Loucy (cell line): Measurements from ENCODE around the gene CNTNAP2.

Source experiments
- H2AFZ ChIP-seq: fragments of 200-600 bp; sonication (generic); 2 replicates; pipeline ENCODE4 v1.6.0; 2016; ENCODE audit warnings: antibody characterized with exemption, mild to moderate bottlenecking, low read length, moderate library complexity
- H3F3A ChIP-seq: fragments of 200-600 bp; 2 replicates; pipeline ENCODE4 v1.6.0; 2016; ENCODE audit warnings: antibody characterized with exemption, low read depth, mild to moderate bottlenecking
- H3K27me3 ChIP-seq: fragments of 200-600 bp; sonication (generic); 2 replicates; pipeline ENCODE4 v1.6.1; 2014; ENCODE audit warnings: low read length, mild to moderate bottlenecking; ENCODE audit not compliant: insufficient read depth, poor library complexity, severe bottlenecking
- H3K36me3 ChIP-seq: fragments of 200-600 bp; sonication (generic); 2 replicates; pipeline ENCODE4 v1.6.1; 2016; ENCODE audit warnings: low read length; ENCODE audit not compliant: insufficient read depth
- H3K4me1 ChIP-seq: fragments of 200-600 bp; sonication (generic); 2 replicates; pipeline ENCODE4 v1.5.1; 2014; ENCODE audit warnings: low read length, mild to moderate bottlenecking; ENCODE audit not compliant: insufficient read depth, poor library complexity, severe bottlenecking
- H3K4me2 ChIP-seq: fragments of 200-600 bp; sonication (generic); 2 replicates; pipeline ENCODE4 v1.6.0; 2014; ENCODE audit warnings: antibody characterized with exemption, low read length, low read depth, mild to moderate bottlenecking; ENCODE audit not compliant: poor library complexity, severe bottlenecking
- H3K4me3 ChIP-seq: fragments of 200-600 bp; sonication (generic); 2 replicates; pipeline ENCODE4 v1.5.1; 2014; ENCODE audit warnings: low read length, mild to moderate bottlenecking, mixed read lengths; ENCODE audit not compliant: poor library complexity, severe bottlenecking
- H3K79me2 ChIP-seq: fragments of 200-600 bp; sonication (generic); 2 replicates; pipeline ENCODE4 v1.6.1; 2014; ENCODE audit warnings: low read length; ENCODE audit not compliant: insufficient read depth
- H3K9ac ChIP-seq: fragments of 200-600 bp; sonication (generic); 2 replicates; pipeline ENCODE4 v1.6.0; 2014; ENCODE audit warnings: mild to moderate bottlenecking, low read depth, low read length, moderate library complexity; ENCODE audit not compliant: poor library complexity, severe bottlenecking
- H3K9me2 ChIP-seq: fragments of 200-600 bp; sonication (generic); replicated peaks from 2 replicates; pipeline ENCODE4 v1.6.1; 2016; ENCODE audit warnings: low read depth, low read length, mixed read lengths
- H3K9me3 ChIP-seq: fragments of 200-600 bp; sonication (generic); 2 replicates; pipeline ENCODE4 v1.6.1; 2014; ENCODE audit warnings: mild to moderate bottlenecking, antibody characterized with exemption, low read length, low read depth; ENCODE audit not compliant: insufficient read depth
- H4K20me1 ChIP-seq: fragments of 200-600 bp; sonication (generic); 2 replicates; pipeline ENCODE4 v1.6.0; 2014; ENCODE audit warnings: antibody characterized with exemption, low read length, mild to moderate bottlenecking; ENCODE audit not compliant: insufficient read depth, poor library complexity, severe bottlenecking
- CTCF ChIP-seq: fragments of 200-600 bp; sonication (generic); conservative IDR thresholded peaks from 2 replicates; pipeline ENCODE4 v1.5.1; 2014; ENCODE audit warnings: mild to moderate bottlenecking, antibody characterized with exemption, low read length
- EZH2phosphoT487 ChIP-seq: fragments of 200-600 bp; IDR thresholded peaks from 2 replicates; pipeline ENCODE4 v1.6.1; 2018; ENCODE audit warnings: antibody characterized with exemption, mild to moderate bottlenecking, moderate library complexity, borderline replicate concordance

Gene CNTNAP2

GRCh38 chr7:147492606-147493005, 1376.0 kb downstream of the CNTNAP2 start:
- H3K9me3 ChIP-seq, result no peaks in the 10 kb centered on the region
- H2AFZ ChIP-seq, result no peak overlapping the region

GRCh38 chr7:147496209-147496608, 1379.6 kb downstream of the CNTNAP2 start:
- no peaks in the 10 kb centered on the region; the same call in 1 of the 2 replicates for H3K9me3 ChIP-seq
- no peak overlapping the region for H2AFZ ChIP-seq
- H3K9me2 ChIP-seq, result no peaks in the 10 kb centered on the region
- TF ChIP-seq EZH2phosphoT487 (no peak), CTCF (no peak)
- H3F3A ChIP-seq, result no peaks in the 10 kb centered on the region
- no peaks in the 10 kb centered on the region for H3K4me1 ChIP-seq
- H3K4me2 ChIP-seq, result no peak overlapping the region
- H3K79me2 ChIP-seq, result no peaks in the 10 kb centered on the region
- no peaks in the 10 kb centered on the region for H3K36me3 ChIP-seq
- H3K9ac ChIP-seq, result no peak overlapping the region
- H3K27me3 ChIP-seq, result no peaks in the 10 kb centered on the region
- H3K4me3 ChIP-seq, result no peak overlapping the region
- H4K20me1 ChIP-seq, result no peaks in the 10 kb centered on the region

More at GRCh38 chr7:147492606-147493005, 1376.0 kb downstream of the CNTNAP2 start:
- H3K9ac ChIP-seq, result no peak overlapping the region
- no peaks in the 10 kb centered on the region for H3K79me2 ChIP-seq
- H3F3A ChIP-seq, result no peaks in the 10 kb centered on the region
- H3K27me3 ChIP-seq, result no peaks in the 10 kb centered on the region
- no peak overlapping the region for H3K4me3 ChIP-seq
- H3K9me2 ChIP-seq, result no peaks in the 10 kb centered on the region
- no peak overlapping the region for H3K4me2 ChIP-seq
- H3K4me1 ChIP-seq, result no peaks in the 10 kb centered on the region
- no peak for TF ChIP-seq EZH2phosphoT487
- TF ChIP-seq CTCF, result no peak
- H4K20me1 ChIP-seq, result no peaks in the 10 kb centered on the region
- no peaks in the 10 kb centered on the region for H3K36me3 ChIP-seq

GRCh38 chr7:147497246-147497645, 1380.6 kb downstream of the CNTNAP2 start:
- Histone ChIP-seq H2AFZ (no peak overlapping the region), H3F3A (no peaks in the 10 kb centered on the region), H3K9ac (no peak overlapping the region), H3K4me1 (no peaks in the 10 kb centered on the region), H3K79me2 (no peaks in the 10 kb centered on the region), H4K20me1 (no peaks in the 10 kb centered on the region), H3K4me2 (no peak overlapping the region), H3K4me3 (no peak overlapping the region), H3K36me3 (no peaks in the 10 kb centered on the region), H3K9me2 (no peaks in the 10 kb centered on the region), H3K27me3 (no peaks in the 10 kb centered on the region), H3K9me3 (no peaks in the 10 kb centered on the region; the same call in 1 of the 2 replicates)
- no peak for TF ChIP-seq EZH2phosphoT487
- no peak for TF ChIP-seq CTCF
